OCI-LY1 (cell line): ENCODE results near the gene FAM124A.

ENCODE experiments used
- H2AFZ ChIP-seq: fragments of 200-600 bp; sonication (generic), shearing (Covaris generic); 2 replicates; pipeline ENCODE4 v1.6.0; 2014; ENCODE audit warnings: antibody characterized with exemption, mild to moderate bottlenecking, low read length
- H3F3A ChIP-seq: fragments of 200-600 bp; sonication (generic), shearing (Covaris generic); 2 replicates; pipeline ENCODE4 v1.6.0; 2014; ENCODE audit warnings: mild to moderate bottlenecking, antibody characterized with exemption, low read length, moderate library complexity; ENCODE audit not compliant: insufficient read depth
- H3K27ac ChIP-seq: fragments of 200-600 bp; sonication (generic); 2 replicates; pipeline ENCODE4 v1.5.1; 2014; ENCODE audit warnings: low read length, mixed run types, mild to moderate bottlenecking, low read depth; ENCODE audit not compliant: poor library complexity, severe bottlenecking
- H3K27me3 ChIP-seq: fragments of 200-600 bp; sonication (generic); 2 replicates; pipeline ENCODE4 v1.6.0; 2014; ENCODE audit warnings: antibody characterized with exemption, mild to moderate bottlenecking, low read length, moderate library complexity; ENCODE audit not compliant: insufficient read depth
- H3K36me3 ChIP-seq: fragments of 200-600 bp; sonication (generic); 2 replicates; pipeline ENCODE4 v1.6.1; 2014; ENCODE audit warnings: mild to moderate bottlenecking, antibody characterized with exemption, low read length, moderate library complexity, mixed read lengths; ENCODE audit not compliant: insufficient read depth
- H3K4me1 ChIP-seq: fragments of 200-600 bp; sonication (generic); 2 replicates; pipeline ENCODE4 v1.5.1; 2014; ENCODE audit warnings: mild to moderate bottlenecking, low read length, moderate library complexity; ENCODE audit not compliant: insufficient read depth, severe bottlenecking
- H3K4me2 ChIP-seq: fragments of 200-600 bp; sonication (generic), shearing (Covaris generic); 2 replicates; pipeline ENCODE4 v1.6.1; 2014; ENCODE audit warnings: low read length
- H3K4me3 ChIP-seq: fragments of 200-600 bp; sonication (generic); 2 replicates; pipeline ENCODE4 v1.5.1; 2014; ENCODE audit warnings: low read length, low read depth, mild to moderate bottlenecking, mixed read lengths; ENCODE audit not compliant: poor library complexity, severe bottlenecking
- H3K79me2 ChIP-seq: fragments of 200-600 bp; shearing (Covaris generic); 2 replicates; pipeline ENCODE4 v1.6.1; 2016; ENCODE audit warnings: mixed run types, low read length, mixed read lengths; ENCODE audit not compliant: insufficient read depth
- H3K9ac ChIP-seq: fragments of 200-600 bp; sonication (generic), shearing (Covaris generic); 2 replicates; pipeline ENCODE4 v1.6.1; 2014; ENCODE audit warnings: mild to moderate bottlenecking, low read length, mixed read lengths
- H3K9me2 ChIP-seq: fragments of 200-600 bp; sonication (generic), shearing (Covaris generic); 2 replicates; pipeline ENCODE4 v1.6.1; 2014; ENCODE audit warnings: low read depth, mild to moderate bottlenecking, low read length, mixed read lengths
- H3K9me3 ChIP-seq: fragments of 200-600 bp; shearing (Covaris generic); 2 replicates; pipeline ENCODE4 v1.6.1; 2014; ENCODE audit warnings: low read length, mixed read lengths
- H4K20me1 ChIP-seq: fragments of 200-600 bp; sonication (generic), shearing (Covaris generic); 2 replicates; pipeline ENCODE4 v1.6.0; 2016; ENCODE audit warnings: mild to moderate bottlenecking, low read length; ENCODE audit not compliant: insufficient read depth
- CTCF ChIP-seq: fragments of 200-600 bp; sonication (generic), shearing (Covaris generic); IDR thresholded peaks from 2 replicates; pipeline ENCODE4 v1.5.1; 2017; ENCODE audit warnings: mild to moderate bottlenecking, antibody characterized with exemption, low read length, moderate library complexity, mixed read lengths
- EZH2 ChIP-seq: fragments of 200-600 bp; sonication (generic), shearing (Covaris generic); IDR thresholded peaks from 2 replicates; pipeline ENCODE4 v1.8.0; 2017; ENCODE audit warnings: borderline replicate concordance, mixed run types, mild to moderate bottlenecking, antibody characterized with exemption, low read length, moderate library complexity, mixed read lengths

FAM124A gene

GRCh38 chr13:51244637-51245405 is 22.6 kb downstream of the FAM124A start:
- Histone ChIP-seq H4K20me1 (no peaks in the 10 kb centered on the region), H3K79me2 (no peaks in the 10 kb centered on the region), H3K9me3 (no peaks in the 10 kb centered on the region), H3F3A (no peaks in the 10 kb centered on the region), H3K27ac (no peak overlapping the region), H3K4me1 (no peaks in the 10 kb centered on the region), H3K4me2 (no peak overlapping the region), H3K9ac (no peak overlapping the region), H3K27me3 (no peaks in the 10 kb centered on the region; the same call in 1 of the 2 replicates), H3K9me2 (no peaks in the 10 kb centered on the region), H3K36me3 (no peaks in the 10 kb centered on the region), H2AFZ (no peak overlapping the region), H3K4me3 (no peak overlapping the region)
- TF ChIP-seq EZH2 (no peak), CTCF (no peak)

DNA sequence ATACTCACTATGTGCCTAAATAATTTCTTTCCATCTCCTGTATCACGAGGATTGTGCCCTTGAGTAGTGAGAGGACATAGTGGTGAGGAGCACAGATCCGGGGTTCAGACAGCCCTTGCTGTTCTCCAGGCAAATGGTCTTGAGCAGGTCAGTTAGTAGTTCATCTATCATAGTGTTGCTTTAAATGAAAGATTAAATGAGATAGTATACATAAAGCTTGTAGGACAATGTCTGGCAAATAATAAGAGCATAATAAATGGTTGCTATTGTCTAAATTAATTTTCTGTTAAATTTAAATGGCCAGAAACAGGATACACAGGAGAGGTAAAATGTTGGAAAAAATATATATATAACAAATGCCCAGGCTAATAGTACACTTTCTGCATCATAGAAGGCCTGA is 23.4 kb downstream of the FAM124A start:
- Histone ChIP-seq H3K9ac (no peak overlapping the region), H2AFZ (no peak overlapping the region), H4K20me1 (no peaks in the 10 kb centered on the region), H3K4me3 (no peak overlapping the region), H3K79me2 (no peaks in the 10 kb centered on the region), H3K27ac (no peak overlapping the region), H3K4me1 (no peaks in the 10 kb centered on the region), H3K27me3 (no peaks in the 10 kb centered on the region; the same call in 1 of the 2 replicates), H3K9me2 (no peaks in the 10 kb centered on the region), H3K9me3 (no peaks in the 10 kb centered on the region), H3K36me3 (no peaks in the 10 kb centered on the region), H3K4me2 (no peak overlapping the region), H3F3A (no peaks in the 10 kb centered on the region)
- TF ChIP-seq EZH2 (no peak), CTCF (no peak)

DNA sequence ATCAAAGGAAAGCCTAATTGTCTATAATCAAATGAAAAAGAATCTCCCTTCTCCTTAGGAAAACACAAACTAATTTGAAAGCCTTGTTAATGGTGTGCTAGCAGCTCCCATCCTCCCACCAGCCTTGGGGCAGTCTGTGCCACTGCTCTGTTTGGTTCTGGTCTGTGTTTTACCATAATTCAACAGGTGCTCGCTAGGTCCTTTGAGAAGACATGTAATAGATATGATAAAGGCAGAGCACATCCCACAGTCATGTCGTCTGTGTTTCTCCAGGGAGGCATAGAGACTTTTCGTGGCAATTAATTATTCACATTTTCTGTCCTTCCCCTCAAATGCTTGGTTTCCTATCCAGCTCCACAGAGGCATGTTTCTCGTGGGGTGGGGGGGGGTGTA is 23.8 kb downstream of the FAM124A start:
- no peaks in the 10 kb centered on the region for H3F3A ChIP-seq
- H3K27me3 ChIP-seq = no peaks in the 10 kb centered on the region; the same call in 1 of the 2 replicates
- H3K4me3 ChIP-seq = no peak overlapping the region
- no peaks in the 10 kb centered on the region for H3K9me3 ChIP-seq
- no peak overlapping the region for H3K9ac ChIP-seq
- H3K79me2 ChIP-seq = no peaks in the 10 kb centered on the region
- no peaks in the 10 kb centered on the region for H3K36me3 ChIP-seq
- no peaks in the 10 kb centered on the region for H3K4me1 ChIP-seq
- no peak overlapping the region for H3K4me2 ChIP-seq
- no peak for TF ChIP-seq EZH2
- no peak for TF ChIP-seq CTCF
- no peaks in the 10 kb centered on the region for H4K20me1 ChIP-seq
- no peaks in the 10 kb centered on the region for H3K9me2 ChIP-seq
- no peak overlapping the region for H3K27ac ChIP-seq
- no peak overlapping the region for H2AFZ ChIP-seq
